HG03442 (cell line): ENCODE results near the gene SEMA4C.

Source experiments
- ATAC-seq: cut with Tn5 transposase; IDR thresholded peaks from one replicate; pipeline ENCODE4 v1.9.1; 2021; ENCODE audit warnings: mild to moderate bottlenecking, moderate library complexity; ENCODE audit not compliant: unreplicated experiment

Gene SEMA4C

GRCh38 chr2:96823198-96823597, 46.7 kb downstream of the SEMA4C start:
- no peak for ATAC-seq

GRCh38 chr2:96822786-96823185, 47.1 kb downstream of the SEMA4C start:
- no peak for ATAC-seq

- ATAC-seq = no peak
Observed at GRCh38 chr2:96821113-96821675, 48.7 kb downstream of the SEMA4C start.

- ATAC-seq = no peak
Observed at GRCh38 chr2:96819876-96820511, 49.9 kb downstream of the SEMA4C start.

- no peak for ATAC-seq
Observed at GRCh38 chr2:96819128-96819875, 50.6 kb downstream of the SEMA4C start.

- ATAC-seq = no peak
Observed at GRCh38 chr2:96817882-96818281, 52.0 kb downstream of the SEMA4C start.

GRCh38 chr2:96816836-96817702, 52.8 kb downstream of the SEMA4C start:
- ATAC-seq = no peak

GRCh38 chr2:96816127-96816835, 53.6 kb downstream of the SEMA4C start, which contains the start of gene CNNM3:
Gene CNNM3, plus strand, starts transcription at chr2:96816268. Its CDS starts 10 bp downstream, at chr2:96816278.
- peak; percentile 80 for ATAC-seq

GRCh38 chr2:96815326-96816126, 54.4 kb downstream of the SEMA4C start:
- ATAC-seq = peak; percentile 2

- ATAC-seq = no peak
Observed at GRCh38 chr2:96813656-96814055, 56.2 kb downstream of the SEMA4C start.

- no peak for ATAC-seq
Observed at GRCh38 chr2:96811917-96812316, 58.0 kb downstream of the SEMA4C start.

- no peak for ATAC-seq
Observed at GRCh38 chr2:96810783-96811192, 59.1 kb downstream of the SEMA4C start.

GRCh38 chr2:96809951-96810782, 59.7 kb downstream of the SEMA4C start:
- no peak for ATAC-seq
